Loucy (cell line): ENCODE measurements around the gene PMEL.

Experiments used
- H2AFZ ChIP-seq: fragments of 200-600 bp; sonication (generic); 2 replicates; pipeline ENCODE4 v1.6.0; 2016; ENCODE audit warnings: antibody characterized with exemption, mild to moderate bottlenecking, low read length, moderate library complexity
- H3F3A ChIP-seq: fragments of 200-600 bp; 2 replicates; pipeline ENCODE4 v1.6.0; 2016; ENCODE audit warnings: antibody characterized with exemption, low read depth, mild to moderate bottlenecking
- H3K27me3 ChIP-seq: fragments of 200-600 bp; sonication (generic); 2 replicates; pipeline ENCODE4 v1.6.1; 2014; ENCODE audit warnings: low read length, mild to moderate bottlenecking; ENCODE audit not compliant: insufficient read depth, poor library complexity, severe bottlenecking
- H3K36me3 ChIP-seq: fragments of 200-600 bp; sonication (generic); 2 replicates; pipeline ENCODE4 v1.6.1; 2016; ENCODE audit warnings: low read length; ENCODE audit not compliant: insufficient read depth
- H3K4me1 ChIP-seq: fragments of 200-600 bp; sonication (generic); 2 replicates; pipeline ENCODE4 v1.5.1; 2014; ENCODE audit warnings: low read length, mild to moderate bottlenecking; ENCODE audit not compliant: insufficient read depth, poor library complexity, severe bottlenecking
- H3K4me2 ChIP-seq: fragments of 200-600 bp; sonication (generic); 2 replicates; pipeline ENCODE4 v1.6.0; 2014; ENCODE audit warnings: antibody characterized with exemption, low read length, low read depth, mild to moderate bottlenecking; ENCODE audit not compliant: poor library complexity, severe bottlenecking
- H3K4me3 ChIP-seq: fragments of 200-600 bp; sonication (generic); 2 replicates; pipeline ENCODE4 v1.5.1; 2014; ENCODE audit warnings: low read length, mild to moderate bottlenecking, mixed read lengths; ENCODE audit not compliant: poor library complexity, severe bottlenecking
- H3K79me2 ChIP-seq: fragments of 200-600 bp; sonication (generic); 2 replicates; pipeline ENCODE4 v1.6.1; 2014; ENCODE audit warnings: low read length; ENCODE audit not compliant: insufficient read depth
- H3K9ac ChIP-seq: fragments of 200-600 bp; sonication (generic); 2 replicates; pipeline ENCODE4 v1.6.0; 2014; ENCODE audit warnings: mild to moderate bottlenecking, low read depth, low read length, moderate library complexity; ENCODE audit not compliant: poor library complexity, severe bottlenecking
- H3K9me2 ChIP-seq: fragments of 200-600 bp; sonication (generic); replicated peaks from 2 replicates; pipeline ENCODE4 v1.6.1; 2016; ENCODE audit warnings: low read depth, low read length, mixed read lengths
- H3K9me3 ChIP-seq: fragments of 200-600 bp; sonication (generic); 2 replicates; pipeline ENCODE4 v1.6.1; 2014; ENCODE audit warnings: mild to moderate bottlenecking, antibody characterized with exemption, low read length, low read depth; ENCODE audit not compliant: insufficient read depth
- H4K20me1 ChIP-seq: fragments of 200-600 bp; sonication (generic); 2 replicates; pipeline ENCODE4 v1.6.0; 2014; ENCODE audit warnings: antibody characterized with exemption, low read length, mild to moderate bottlenecking; ENCODE audit not compliant: insufficient read depth, poor library complexity, severe bottlenecking
- EZH2phosphoT487 ChIP-seq: fragments of 200-600 bp; IDR thresholded peaks from 2 replicates; pipeline ENCODE4 v1.6.1; 2018; ENCODE audit warnings: antibody characterized with exemption, mild to moderate bottlenecking, moderate library complexity, borderline replicate concordance
- TF ChIP-seq, protein P1 (sequence below): fragments of 200-600 bp; sonication (generic); conservative IDR thresholded peaks from 2 replicates; pipeline ENCODE4 v1.5.1; 2014; ENCODE audit warnings: mild to moderate bottlenecking, antibody characterized with exemption, low read length

PMEL gene

DNA sequence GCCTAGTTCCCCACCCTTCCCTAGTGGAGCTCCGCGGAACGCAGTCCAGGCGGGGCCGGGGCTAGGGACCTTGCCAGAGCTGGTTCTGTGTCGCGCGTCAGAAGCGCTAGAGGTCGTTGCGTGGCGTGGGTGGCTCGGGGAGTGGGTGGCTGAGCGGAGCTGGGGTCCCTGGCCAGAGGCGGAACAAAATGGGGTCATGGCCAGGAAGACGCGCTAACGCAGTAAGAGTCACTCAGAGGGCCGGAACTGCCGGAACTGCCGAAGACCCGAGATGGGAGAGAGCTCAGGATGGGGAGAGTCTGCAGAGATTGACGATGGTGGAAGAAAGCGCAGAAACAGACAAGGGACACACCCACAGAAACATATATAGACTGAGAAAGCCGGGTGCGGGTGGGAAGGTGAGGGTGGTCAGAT lies 30.1 kb downstream of the PMEL start:
- peaks cover 40% of the 10 kb centered on the region for H3K79me2 ChIP-seq
- peaks cover 5% of the 10 kb centered on the region for H4K20me1 ChIP-seq
- no peaks in the 10 kb centered on the region for H3F3A ChIP-seq
- H3K9me2 ChIP-seq, result no peaks in the 10 kb centered on the region
- H3K4me1 ChIP-seq, result peaks cover 34% of the 10 kb centered on the region
- H3K9ac ChIP-seq, result no peak overlapping the region
- H3K4me3 ChIP-seq, result no peak overlapping the region
- H3K4me2 ChIP-seq, result no peak overlapping the region
- TF ChIP-seq, protein P1, sequence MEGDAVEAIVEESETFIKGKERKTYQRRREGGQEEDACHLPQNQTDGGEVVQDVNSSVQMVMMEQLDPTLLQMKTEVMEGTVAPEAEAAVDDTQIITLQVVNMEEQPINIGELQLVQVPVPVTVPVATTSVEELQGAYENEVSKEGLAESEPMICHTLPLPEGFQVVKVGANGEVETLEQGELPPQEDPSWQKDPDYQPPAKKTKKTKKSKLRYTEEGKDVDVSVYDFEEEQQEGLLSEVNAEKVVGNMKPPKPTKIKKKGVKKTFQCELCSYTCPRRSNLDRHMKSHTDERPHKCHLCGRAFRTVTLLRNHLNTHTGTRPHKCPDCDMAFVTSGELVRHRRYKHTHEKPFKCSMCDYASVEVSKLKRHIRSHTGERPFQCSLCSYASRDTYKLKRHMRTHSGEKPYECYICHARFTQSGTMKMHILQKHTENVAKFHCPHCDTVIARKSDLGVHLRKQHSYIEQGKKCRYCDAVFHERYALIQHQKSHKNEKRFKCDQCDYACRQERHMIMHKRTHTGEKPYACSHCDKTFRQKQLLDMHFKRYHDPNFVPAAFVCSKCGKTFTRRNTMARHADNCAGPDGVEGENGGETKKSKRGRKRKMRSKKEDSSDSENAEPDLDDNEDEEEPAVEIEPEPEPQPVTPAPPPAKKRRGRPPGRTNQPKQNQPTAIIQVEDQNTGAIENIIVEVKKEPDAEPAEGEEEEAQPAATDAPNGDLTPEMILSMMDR, result no peak
- TF ChIP-seq EZH2phosphoT487, result no peak
- H3K27me3 ChIP-seq, result no peaks in the 10 kb centered on the region
- H3K9me3 ChIP-seq, result no peaks in the 10 kb centered on the region
- peaks cover 7% of the 10 kb centered on the region; the same call in 1 of the 2 replicates for H3K36me3 ChIP-seq
- H2AFZ ChIP-seq, result no peak overlapping the region

DNA sequence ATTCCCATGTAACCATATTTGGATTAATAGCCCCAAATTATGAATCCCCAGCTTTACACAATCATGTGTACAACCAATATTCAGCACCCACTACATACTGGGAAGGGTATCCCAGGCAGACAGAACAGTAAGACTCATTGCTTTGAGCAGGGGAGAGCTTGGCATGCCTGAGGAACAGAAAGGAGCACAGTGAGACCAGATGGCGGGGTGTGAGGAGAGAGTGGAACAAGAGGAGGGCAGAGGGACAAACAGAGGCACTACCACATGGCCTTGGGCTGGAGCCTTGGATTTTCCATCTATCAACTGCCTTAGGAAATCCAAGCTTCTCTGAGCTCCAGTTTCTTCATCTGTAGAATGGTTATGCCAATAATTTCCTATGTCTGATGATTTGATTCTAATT lies 31.1 kb downstream of the PMEL start:
- peaks cover 40% of the 10 kb centered on the region for H3K4me1 ChIP-seq
- peaks cover 40% of the 10 kb centered on the region for H3K79me2 ChIP-seq
- H3K4me3 ChIP-seq, result no peak overlapping the region
- H3K4me2 ChIP-seq, result no peak overlapping the region
- H3K9me3 ChIP-seq, result no peaks in the 10 kb centered on the region
- H2AFZ ChIP-seq, result no peak overlapping the region
- H4K20me1 ChIP-seq, result peaks cover 5% of the 10 kb centered on the region
- no peaks in the 10 kb centered on the region for H3K27me3 ChIP-seq
- H3K9me2 ChIP-seq, result no peaks in the 10 kb centered on the region
- H3F3A ChIP-seq, result peaks cover 3% of the 10 kb centered on the region
- TF ChIP-seq, protein P1, result no peak
- no peak for TF ChIP-seq EZH2phosphoT487
- H3K9ac ChIP-seq, result no peak overlapping the region
- H3K36me3 ChIP-seq, result peaks cover 7% of the 10 kb centered on the region; the same call in 1 of the 2 replicates

DNA sequence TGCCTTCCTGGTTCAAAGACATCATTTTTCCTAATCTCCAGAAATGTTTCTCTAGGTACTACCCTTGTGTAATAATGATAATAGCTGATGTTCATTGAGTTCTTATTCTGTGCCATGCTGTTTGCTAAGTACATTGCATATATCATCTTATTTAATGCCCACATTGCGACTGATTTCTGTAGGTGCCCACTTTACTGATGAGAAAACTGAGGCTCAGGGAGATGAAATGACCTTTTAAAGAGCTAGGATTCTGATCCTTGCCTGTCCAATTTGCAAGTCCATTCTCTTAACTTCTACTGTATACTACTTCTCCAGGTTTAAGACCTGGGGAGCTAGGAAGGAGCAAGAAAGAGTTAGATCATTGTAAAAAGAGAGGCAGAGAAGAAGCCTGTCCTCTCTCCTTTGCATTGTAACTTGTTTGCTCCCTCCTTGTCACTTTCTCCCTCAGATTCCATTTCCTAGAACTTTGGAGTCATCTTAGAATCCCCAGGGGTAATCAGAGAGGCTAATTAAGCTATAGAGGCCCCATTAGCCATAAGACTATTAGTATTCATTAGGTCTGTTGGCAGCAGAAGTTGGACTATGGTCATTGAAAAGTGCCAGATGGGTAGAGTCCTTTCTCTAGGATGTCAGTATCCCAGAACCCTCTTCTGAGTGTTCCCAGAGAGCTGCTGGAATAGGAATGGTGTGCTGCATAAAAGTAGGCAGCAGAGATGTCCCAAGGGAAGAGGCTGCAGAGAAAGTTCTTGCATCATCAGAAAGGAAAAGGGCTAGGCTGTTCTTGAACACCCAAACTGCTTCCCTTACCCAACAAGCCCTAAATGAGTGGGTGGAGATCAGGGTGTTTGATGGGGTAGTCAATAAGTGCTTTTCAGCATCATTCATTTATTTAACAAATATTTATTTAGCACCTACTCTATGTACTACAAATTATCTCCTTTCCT lies 31.8 kb downstream of the PMEL start:
- no peak overlapping the region for H2AFZ ChIP-seq
- peak overlapping the region; percentile 98 for H3K9ac ChIP-seq
- peaks cover 40% of the 10 kb centered on the region for H3K79me2 ChIP-seq
- no peaks in the 10 kb centered on the region for H3K9me2 ChIP-seq
- H3F3A ChIP-seq, result peaks cover 8% of the 10 kb centered on the region
- H3K4me1 ChIP-seq, result peaks cover 43% of the 10 kb centered on the region
- H4K20me1 ChIP-seq, result peaks cover 5% of the 10 kb centered on the region
- H3K27me3 ChIP-seq, result no peaks in the 10 kb centered on the region
- peak overlapping the region; percentile 96 for H3K4me2 ChIP-seq
- TF ChIP-seq, protein P1, result no peak
- no peak for TF ChIP-seq EZH2phosphoT487
- peaks cover 5% of the 10 kb centered on the region; the same call in 1 of the 2 replicates for H3K36me3 ChIP-seq
- no peaks in the 10 kb centered on the region for H3K9me3 ChIP-seq
- H3K4me3 ChIP-seq, result no peak overlapping the region
